ENCODE data around the gene TATDN2.

Gene TATDN2

DNA sequence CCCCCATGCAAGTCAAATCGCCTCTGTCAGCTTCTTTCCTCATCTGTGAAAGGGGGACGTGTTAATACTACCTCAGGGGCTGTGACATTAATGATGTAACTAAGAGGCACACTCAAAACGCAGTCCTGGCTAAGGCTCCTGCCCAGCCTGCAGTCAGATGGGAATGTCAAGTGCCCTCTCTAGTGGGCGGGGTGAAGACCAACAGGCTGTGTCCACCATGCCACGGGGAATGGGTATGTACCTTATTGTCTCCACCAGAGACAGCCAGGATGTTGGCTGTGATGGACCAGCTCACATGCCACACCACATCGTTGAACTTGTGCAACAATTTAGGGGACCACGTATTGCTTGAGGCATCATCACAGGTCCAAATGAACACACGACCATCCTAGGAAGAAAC lies 55.5 kb downstream of the TATDN2 start:
- POLR2A ChIA-PET: interaction anchor here (1.4 kb wide), 1 partner anchor 17 kb away, joined by 4 read pairs; the partner anchor contains the start of gene SEC13
- DNase-seq (ENCODE audit: extremely low spot score): no peak
- TF ChIP-seq L3MBTL2 (conservative IDR thresholded peaks at IDR 0.05) (no peak), ARNT (IDR thresholded peaks at IDR 0.05) (no peak), ELF4 (IDR thresholded peaks at IDR 0.05) (no peak), FOXA1 (IDR thresholded peaks at IDR 0.05) (no peak), LEF1 (IDR thresholded peaks at IDR 0.05; ENCODE audit: borderline replicate concordance) (no peak)
- CTCF ChIA-PET: no interaction called here

DNA sequence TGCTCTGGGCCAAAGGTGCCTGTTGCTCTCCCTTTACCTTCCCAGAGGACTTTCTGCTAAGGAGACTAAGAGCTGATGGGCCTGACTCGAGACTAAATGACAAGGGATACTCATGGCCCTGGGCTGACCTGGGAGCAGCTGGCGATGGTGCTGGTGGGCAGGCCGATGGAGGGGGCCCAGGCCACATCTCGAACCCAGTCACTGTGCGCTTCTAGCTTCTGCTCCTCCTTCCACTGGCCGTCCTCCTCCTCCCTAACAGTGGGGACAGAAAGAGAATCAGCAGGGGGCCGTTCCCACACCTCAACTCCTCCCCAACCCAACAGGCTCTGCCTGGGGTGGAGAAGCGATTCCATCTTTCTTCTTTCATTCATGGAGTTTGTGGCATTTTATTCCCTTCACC lies 56.6 kb downstream of the TATDN2 start:
- no peak for DNase-seq (ENCODE audit: extremely low spot score)
- POLR2A ChIA-PET: no interaction called here
- CTCF ChIA-PET: interaction anchor here (0.6 kb wide), 1 partner anchor 112 kb away, joined by 3 read pairs; no protein-coding TSS in a partner anchor
- TF ChIP-seq LEF1 (IDR thresholded peaks at IDR 0.05; ENCODE audit: borderline replicate concordance) (no peak), FOXK2 (IDR thresholded peaks at IDR 0.05) (no peak), FOXM1 (IDR thresholded peaks at IDR 0.05; ENCODE audit: borderline replicate concordance) (no peak), ZNF384 (IDR thresholded peaks at IDR 0.05) (no peak), SUZ12 (IDR thresholded peaks at IDR 0.05) (no peak), SP1 (IDR thresholded peaks at IDR 0.05) (no peak), BHLHE40 (IDR thresholded peaks at IDR 0.05; ENCODE audit: borderline replicate concordance) (no peak), ARNT (IDR thresholded peaks at IDR 0.05) (no peak), TARDBP (IDR thresholded peaks at IDR 0.05) (no peak)
- TF ChIP-seq, protein P1, sequence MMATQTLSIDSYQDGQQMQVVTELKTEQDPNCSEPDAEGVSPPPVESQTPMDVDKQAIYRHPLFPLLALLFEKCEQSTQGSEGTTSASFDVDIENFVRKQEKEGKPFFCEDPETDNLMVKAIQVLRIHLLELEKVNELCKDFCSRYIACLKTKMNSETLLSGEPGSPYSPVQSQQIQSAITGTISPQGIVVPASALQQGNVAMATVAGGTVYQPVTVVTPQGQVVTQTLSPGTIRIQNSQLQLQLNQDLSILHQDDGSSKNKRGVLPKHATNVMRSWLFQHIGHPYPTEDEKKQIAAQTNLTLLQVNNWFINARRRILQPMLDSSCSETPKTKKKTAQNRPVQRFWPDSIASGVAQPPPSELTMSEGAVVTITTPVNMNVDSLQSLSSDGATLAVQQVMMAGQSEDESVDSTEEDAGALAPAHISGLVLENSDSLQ (IDR thresholded peaks at IDR 0.05): no peak

DNA sequence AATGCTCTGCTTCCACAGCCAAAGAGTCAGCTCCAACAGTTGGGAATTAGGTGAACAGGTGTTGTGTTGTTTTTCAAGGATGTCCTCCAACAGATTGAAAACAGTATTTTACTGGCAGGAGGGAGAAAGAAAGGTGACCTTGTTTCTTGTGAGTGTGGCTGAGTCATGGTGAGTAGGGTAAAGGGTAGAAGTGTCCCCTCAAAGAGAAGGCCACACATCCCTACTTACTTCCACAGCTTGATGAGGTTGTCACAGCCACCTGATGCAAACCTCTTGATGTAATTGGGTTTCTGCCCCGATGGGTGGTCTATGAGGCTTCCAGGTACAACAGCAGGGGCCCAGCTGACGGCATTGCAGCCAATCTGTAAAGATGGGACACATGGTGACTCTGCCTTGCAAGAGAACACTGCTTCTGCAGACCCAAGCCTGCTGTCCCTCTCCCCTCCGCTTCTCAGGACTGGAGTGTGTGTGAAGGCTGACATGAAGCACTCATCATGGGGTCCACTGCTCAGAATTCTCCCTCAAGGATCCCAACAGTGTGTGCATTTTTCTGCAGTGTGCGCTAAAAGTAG lies 57.2 kb downstream of the TATDN2 start:
- no peak for TF ChIP-seq SUZ12 (IDR thresholded peaks at IDR 0.05)
- TF ChIP-seq LEF1 (IDR thresholded peaks at IDR 0.05; ENCODE audit: borderline replicate concordance): no peak
- no peak for TF ChIP-seq NFRKB (IDR thresholded peaks at IDR 0.05)
- ChIA-PET POLR2A (no interaction called here), CTCF (no interaction called here)
- no peak for DNase-seq (ENCODE audit: extremely low spot score)

DNA sequence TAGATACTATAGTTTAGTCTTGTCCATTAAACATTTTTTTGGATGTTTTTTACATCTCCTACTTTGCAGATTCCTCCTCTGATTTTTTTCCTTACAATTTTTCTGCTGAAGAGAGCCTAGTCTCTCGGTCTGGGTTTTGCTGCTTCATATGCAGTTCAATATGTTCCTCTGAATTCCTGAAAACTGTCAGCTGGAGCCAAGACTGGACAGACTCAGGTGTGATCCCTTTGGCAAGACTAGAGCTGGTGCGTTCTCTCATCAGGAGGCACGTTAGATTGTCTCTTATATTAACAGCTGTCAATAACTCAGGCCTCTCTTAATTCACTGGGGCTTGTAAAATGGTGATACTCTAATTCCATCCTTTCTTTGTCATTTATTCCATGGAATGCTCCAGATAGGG lies 57.9 kb downstream of the TATDN2 start:
- ChIA-PET CTCF (no interaction called here), POLR2A (no interaction called here)
- TF ChIP-seq, protein P1 (IDR thresholded peaks at IDR 0.05): no peak
- TF ChIP-seq ARNT (IDR thresholded peaks at IDR 0.05) (no peak), NFRKB (IDR thresholded peaks at IDR 0.05) (no peak), FOXK2 (IDR thresholded peaks at IDR 0.05) (no peak), CTBP1 (IDR thresholded peaks at IDR 0.05; ENCODE audit: borderline replicate concordance) (no peak), BHLHE40 (IDR thresholded peaks at IDR 0.05; ENCODE audit: borderline replicate concordance) (no peak)
- no peak for DNase-seq (ENCODE audit: extremely low spot score)

DNA sequence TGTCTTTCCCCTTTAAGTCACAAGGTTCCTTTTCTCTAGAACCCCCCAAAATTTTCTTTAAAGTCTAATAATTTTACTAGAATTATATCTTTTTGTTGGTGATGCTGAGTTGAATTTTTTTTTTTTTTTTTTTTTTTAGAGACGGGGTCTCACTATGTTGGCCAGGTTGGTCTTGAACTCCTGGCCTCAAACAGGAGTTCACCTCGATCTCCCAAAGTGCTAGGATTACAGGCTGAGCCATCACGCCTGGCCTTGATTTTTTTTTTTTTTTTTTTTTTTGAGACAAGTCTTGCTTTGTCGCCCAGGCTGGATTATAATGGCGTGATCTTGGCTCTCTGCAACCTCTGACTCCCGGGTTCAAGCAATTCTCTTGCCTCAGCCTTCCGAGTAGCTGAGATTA lies 60.4 kb downstream of the TATDN2 start:
- TF ChIP-seq TARDBP (IDR thresholded peaks at IDR 0.05): no peak
- POLR2A ChIA-PET: no interaction called here
- CTCF ChIA-PET: no interaction called here
- no peak for DNase-seq (ENCODE audit: extremely low spot score)

DNA sequence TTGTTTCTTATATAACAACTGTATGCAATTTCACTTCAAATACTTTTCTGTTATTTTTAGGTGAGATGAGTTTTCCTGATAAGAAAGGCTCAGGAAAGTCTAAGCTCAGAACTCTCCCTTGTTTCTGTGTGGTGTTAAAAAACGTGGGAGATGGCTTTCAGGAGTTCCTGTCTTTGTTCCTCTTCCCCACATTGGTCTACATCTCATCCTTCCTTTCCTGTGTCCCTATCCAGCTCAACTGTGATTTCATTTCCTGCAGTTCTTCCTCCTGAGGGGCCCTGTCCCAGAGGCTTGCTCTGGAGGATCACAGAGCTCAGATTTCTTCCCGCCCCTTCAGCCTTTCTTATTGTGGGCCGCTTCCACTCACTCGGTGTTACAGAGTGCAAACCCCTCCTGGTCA lies 61.5 kb downstream of the TATDN2 start:
- no peak for DNase-seq (ENCODE audit: extremely low spot score)
- no peak for TF ChIP-seq CTBP1 (IDR thresholded peaks at IDR 0.05; ENCODE audit: borderline replicate concordance)
- no peak for TF ChIP-seq BHLHE40 (IDR thresholded peaks at IDR 0.05; ENCODE audit: borderline replicate concordance)
- TF ChIP-seq FOXK2 (IDR thresholded peaks at IDR 0.05): no peak
- TF ChIP-seq NFRKB (IDR thresholded peaks at IDR 0.05): no peak
- no peak for TF ChIP-seq L3MBTL2 (conservative IDR thresholded peaks at IDR 0.05)
- no peak for TF ChIP-seq SUZ12 (IDR thresholded peaks at IDR 0.05)
- TF ChIP-seq FOXM1 (IDR thresholded peaks at IDR 0.05; ENCODE audit: borderline replicate concordance): no peak
- TF ChIP-seq ARNT (IDR thresholded peaks at IDR 0.05): no peak
- no peak for TF ChIP-seq ZNF384 (IDR thresholded peaks at IDR 0.05)
- ChIA-PET POLR2A (interaction anchor here (1.2 kb wide), 1 partner anchor 62 kb away, joined by 4 read pairs; no protein-coding TSS in a partner anchor), CTCF (no interaction called here)

DNA sequence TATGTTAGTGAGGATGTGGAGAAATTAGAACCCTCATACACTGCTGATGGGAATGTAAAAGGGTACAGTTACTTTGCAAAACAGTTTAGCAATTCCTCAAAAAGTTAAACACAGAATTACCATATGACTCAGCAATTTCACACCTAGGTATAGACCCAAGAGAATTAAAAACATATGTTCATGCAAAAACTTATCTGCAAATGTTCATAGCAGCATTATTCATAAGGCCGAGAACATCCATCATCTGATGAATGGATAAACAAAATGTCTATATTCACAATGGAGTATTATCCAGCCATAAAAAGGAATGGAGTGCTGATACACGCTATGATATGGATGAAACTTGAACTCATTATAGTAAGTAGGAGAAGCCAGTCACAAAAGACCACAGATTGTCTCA lies 62.3 kb downstream of the TATDN2 start:
- CTCF ChIA-PET: no interaction called here
- POLR2A ChIA-PET: no interaction called here

More for the DNA sequence above, 62.3 kb downstream of the TATDN2 start:
- DNase-seq (ENCODE audit: extremely low spot score): no peak
- TF ChIP-seq TARDBP (IDR thresholded peaks at IDR 0.05) (no peak), ELF4 (IDR thresholded peaks at IDR 0.05) (no peak), L3MBTL2 (conservative IDR thresholded peaks at IDR 0.05) (no peak), SP1 (IDR thresholded peaks at IDR 0.05) (no peak), FOXK2 (IDR thresholded peaks at IDR 0.05) (no peak), NFRKB (IDR thresholded peaks at IDR 0.05) (no peak), ARNT (IDR thresholded peaks at IDR 0.05) (no peak), SUZ12 (IDR thresholded peaks at IDR 0.05) (no peak), LEF1 (IDR thresholded peaks at IDR 0.05; ENCODE audit: borderline replicate concordance) (no peak), FOXM1 (IDR thresholded peaks at IDR 0.05; ENCODE audit: borderline replicate concordance) (no peak), BHLHE40 (IDR thresholded peaks at IDR 0.05; ENCODE audit: borderline replicate concordance) (no peak), HDGF (IDR thresholded peaks at IDR 0.05; ENCODE audit: borderline replicate concordance) (no peak), ZNF384 (IDR thresholded peaks at IDR 0.05) (no peak), FOXA1 (IDR thresholded peaks at IDR 0.05) (no peak), CTBP1 (IDR thresholded peaks at IDR 0.05; ENCODE audit: borderline replicate concordance) (no peak)
- TF ChIP-seq, protein P1 (IDR thresholded peaks at IDR 0.05): no peak

Data from HEK293T (cell line).